ENCODE measurements around the gene PHLDA2.
A peak's percentile ranks its signal among the peaks of the same experiment; 100 is the strongest.

PHLDA2 gene

DNA sequence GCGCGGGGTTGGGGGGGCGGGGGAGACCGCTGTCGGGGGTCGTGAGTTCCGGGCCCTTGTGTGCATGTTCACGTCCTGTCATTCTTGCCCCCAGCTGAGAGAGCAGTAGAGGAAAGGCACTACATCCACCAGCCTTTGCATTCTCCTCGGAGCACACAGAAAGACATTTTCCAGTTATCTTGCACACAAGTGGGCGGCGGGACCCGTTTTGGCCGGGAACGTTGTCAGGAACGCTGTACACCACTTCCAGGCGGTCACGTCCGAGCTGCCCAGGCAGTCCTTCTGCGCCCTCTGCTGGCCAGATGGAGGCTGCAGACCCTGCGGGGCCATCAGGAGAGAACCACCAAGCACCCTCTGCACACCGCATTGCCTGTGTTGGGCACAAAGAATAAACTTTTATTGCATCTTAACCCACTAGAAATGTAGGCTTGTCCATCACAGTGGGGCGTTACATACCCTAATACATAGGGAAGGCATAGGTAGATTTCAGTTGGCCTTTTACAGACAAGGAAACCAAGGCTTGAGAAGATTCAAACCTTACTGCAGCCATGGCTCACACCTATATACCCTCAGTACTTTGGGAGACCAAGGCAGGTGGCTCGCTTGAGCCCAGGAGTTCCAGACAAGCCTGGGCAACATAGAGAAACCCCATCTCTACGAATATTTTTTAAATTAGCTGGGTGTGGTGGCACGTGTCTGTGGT, 40.8 kb downstream of the PHLDA2 start (continued):
- TF ChIP-seq, protein P1, sequence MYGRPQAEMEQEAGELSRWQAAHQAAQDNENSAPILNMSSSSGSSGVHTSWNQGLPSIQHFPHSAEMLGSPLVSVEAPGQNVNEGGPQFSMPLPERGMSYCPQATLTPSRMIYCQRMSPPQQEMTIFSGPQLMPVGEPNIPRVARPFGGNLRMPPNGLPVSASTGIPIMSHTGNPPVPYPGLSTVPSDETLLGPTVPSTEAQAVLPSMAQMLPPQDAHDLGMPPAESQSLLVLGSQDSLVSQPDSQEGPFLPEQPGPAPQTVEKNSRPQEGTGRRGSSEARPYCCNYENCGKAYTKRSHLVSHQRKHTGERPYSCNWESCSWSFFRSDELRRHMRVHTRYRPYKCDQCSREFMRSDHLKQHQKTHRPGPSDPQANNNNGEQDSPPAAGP (tag by site-specific recombination; IDR thresholded peaks at IDR 0.05): peak; percentile 23; the same call in 1 of the 2 replicates
- no peak for TF ChIP-seq ZXDB (tag by site-specific recombination; IDR thresholded peaks at IDR 0.05)
- TF ChIP-seq FEZF1 (tag by site-specific recombination; IDR thresholded peaks at IDR 0.05): 0 out of 2 replicates have a peak, but pooled peaks have one; percentile 17
- no peak for TF ChIP-seq KLF16 (tag by site-specific recombination; IDR thresholded peaks at IDR 0.05)
- TF ChIP-seq ZNF114 (tag by site-specific recombination; IDR thresholded peaks at IDR 0.05): no peak
- TF ChIP-seq SCRT1 (tag by site-specific recombination; IDR thresholded peaks at IDR 0.05; ENCODE audit: borderline replicate concordance): no peak
- TF ChIP-seq, protein P2, sequence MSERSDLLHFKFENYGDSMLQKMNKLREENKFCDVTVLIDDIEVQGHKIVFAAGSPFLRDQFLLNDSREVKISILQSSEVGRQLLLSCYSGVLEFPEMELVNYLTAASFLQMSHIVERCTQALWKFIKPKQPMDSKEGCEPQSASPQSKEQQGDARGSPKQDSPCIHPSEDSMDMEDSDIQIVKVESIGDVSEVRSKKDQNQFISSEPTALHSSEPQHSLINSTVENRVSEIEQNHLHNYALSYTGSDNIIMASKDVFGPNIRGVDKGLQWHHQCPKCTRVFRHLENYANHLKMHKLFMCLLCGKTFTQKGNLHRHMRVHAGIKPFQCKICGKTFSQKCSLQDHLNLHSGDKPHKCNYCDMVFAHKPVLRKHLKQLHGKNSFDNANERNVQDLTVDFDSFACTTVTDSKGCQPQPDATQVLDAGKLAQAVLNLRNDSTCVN (tag by site-specific recombination; optimal IDR thresholded peaks at IDR 0.05): peak; percentile 45
- TF ChIP-seq ZNF76 (tag by site-specific recombination; IDR thresholded peaks at IDR 0.05; ENCODE audit: borderline replicate concordance, low read depth): no peak
- TF ChIP-seq ZNF600 (tag by site-specific recombination; IDR thresholded peaks at IDR 0.05): peak; percentile 72
- TF ChIP-seq ZNF2 (tag by site-specific recombination; IDR thresholded peaks at IDR 0.05): peak; percentile 65; the same call in 1 of the 2 replicates
- TF ChIP-seq, protein P3, sequence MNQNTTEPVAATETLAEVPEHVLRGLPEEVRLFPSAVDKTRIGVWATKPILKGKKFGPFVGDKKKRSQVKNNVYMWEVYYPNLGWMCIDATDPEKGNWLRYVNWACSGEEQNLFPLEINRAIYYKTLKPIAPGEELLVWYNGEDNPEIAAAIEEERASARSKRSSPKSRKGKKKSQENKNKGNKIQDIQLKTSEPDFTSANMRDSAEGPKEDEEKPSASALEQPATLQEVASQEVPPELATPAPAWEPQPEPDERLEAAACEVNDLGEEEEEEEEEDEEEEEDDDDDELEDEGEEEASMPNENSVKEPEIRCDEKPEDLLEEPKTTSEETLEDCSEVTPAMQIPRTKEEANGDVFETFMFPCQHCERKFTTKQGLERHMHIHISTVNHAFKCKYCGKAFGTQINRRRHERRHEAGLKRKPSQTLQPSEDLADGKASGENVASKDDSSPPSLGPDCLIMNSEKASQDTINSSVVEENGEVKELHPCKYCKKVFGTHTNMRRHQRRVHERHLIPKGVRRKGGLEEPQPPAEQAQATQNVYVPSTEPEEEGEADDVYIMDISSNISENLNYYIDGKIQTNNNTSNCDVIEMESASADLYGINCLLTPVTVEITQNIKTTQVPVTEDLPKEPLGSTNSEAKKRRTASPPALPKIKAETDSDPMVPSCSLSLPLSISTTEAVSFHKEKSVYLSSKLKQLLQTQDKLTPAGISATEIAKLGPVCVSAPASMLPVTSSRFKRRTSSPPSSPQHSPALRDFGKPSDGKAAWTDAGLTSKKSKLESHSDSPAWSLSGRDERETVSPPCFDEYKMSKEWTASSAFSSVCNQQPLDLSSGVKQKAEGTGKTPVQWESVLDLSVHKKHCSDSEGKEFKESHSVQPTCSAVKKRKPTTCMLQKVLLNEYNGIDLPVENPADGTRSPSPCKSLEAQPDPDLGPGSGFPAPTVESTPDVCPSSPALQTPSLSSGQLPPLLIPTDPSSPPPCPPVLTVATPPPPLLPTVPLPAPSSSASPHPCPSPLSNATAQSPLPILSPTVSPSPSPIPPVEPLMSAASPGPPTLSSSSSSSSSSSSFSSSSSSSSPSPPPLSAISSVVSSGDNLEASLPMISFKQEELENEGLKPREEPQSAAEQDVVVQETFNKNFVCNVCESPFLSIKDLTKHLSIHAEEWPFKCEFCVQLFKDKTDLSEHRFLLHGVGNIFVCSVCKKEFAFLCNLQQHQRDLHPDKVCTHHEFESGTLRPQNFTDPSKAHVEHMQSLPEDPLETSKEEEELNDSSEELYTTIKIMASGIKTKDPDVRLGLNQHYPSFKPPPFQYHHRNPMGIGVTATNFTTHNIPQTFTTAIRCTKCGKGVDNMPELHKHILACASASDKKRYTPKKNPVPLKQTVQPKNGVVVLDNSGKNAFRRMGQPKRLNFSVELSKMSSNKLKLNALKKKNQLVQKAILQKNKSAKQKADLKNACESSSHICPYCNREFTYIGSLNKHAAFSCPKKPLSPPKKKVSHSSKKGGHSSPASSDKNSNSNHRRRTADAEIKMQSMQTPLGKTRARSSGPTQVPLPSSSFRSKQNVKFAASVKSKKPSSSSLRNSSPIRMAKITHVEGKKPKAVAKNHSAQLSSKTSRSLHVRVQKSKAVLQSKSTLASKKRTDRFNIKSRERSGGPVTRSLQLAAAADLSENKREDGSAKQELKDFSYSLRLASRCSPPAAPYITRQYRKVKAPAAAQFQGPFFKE (tag by site-specific recombination; IDR thresholded peaks at IDR 0.05; ENCODE audit: borderline replicate concordance): no peak
- TF ChIP-seq, protein P4, sequence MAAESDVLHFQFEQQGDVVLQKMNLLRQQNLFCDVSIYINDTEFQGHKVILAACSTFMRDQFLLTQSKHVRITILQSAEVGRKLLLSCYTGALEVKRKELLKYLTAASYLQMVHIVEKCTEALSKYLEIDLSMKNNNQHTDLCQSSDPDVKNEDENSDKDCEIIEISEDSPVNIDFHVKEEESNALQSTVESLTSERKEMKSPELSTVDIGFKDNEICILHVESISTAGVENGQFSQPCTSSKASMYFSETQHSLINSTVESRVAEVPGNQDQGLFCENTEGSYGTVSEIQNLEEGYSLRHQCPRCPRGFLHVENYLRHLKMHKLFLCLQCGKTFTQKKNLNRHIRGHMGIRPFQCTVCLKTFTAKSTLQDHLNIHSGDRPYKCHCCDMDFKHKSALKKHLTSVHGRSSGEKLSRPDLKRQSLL (tag by site-specific recombination; IDR thresholded peaks at IDR 0.05): no peak
- peak; percentile 74 for TF ChIP-seq IKZF3 (tag by site-specific recombination; IDR thresholded peaks at IDR 0.05)
- peak; percentile 87 for TF ChIP-seq ZNF654 (tag by site-specific recombination; IDR thresholded peaks at IDR 0.05; ENCODE audit: low read depth)
- no peak for TF ChIP-seq ZNF248 (tag by site-specific recombination; IDR thresholded peaks at IDR 0.05)
- TF ChIP-seq, protein P5, sequence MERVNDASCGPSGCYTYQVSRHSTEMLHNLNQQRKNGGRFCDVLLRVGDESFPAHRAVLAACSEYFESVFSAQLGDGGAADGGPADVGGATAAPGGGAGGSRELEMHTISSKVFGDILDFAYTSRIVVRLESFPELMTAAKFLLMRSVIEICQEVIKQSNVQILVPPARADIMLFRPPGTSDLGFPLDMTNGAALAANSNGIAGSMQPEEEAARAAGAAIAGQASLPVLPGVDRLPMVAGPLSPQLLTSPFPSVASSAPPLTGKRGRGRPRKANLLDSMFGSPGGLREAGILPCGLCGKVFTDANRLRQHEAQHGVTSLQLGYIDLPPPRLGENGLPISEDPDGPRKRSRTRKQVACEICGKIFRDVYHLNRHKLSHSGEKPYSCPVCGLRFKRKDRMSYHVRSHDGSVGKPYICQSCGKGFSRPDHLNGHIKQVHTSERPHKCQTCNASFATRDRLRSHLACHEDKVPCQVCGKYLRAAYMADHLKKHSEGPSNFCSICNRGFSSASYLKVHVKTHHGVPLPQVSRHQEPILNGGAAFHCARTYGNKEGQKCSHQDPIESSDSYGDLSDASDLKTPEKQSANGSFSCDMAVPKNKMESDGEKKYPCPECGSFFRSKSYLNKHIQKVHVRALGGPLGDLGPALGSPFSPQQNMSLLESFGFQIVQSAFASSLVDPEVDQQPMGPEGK (tag by site-specific recombination; IDR thresholded peaks at IDR 0.05): no peak
- TF ChIP-seq, protein P6, sequence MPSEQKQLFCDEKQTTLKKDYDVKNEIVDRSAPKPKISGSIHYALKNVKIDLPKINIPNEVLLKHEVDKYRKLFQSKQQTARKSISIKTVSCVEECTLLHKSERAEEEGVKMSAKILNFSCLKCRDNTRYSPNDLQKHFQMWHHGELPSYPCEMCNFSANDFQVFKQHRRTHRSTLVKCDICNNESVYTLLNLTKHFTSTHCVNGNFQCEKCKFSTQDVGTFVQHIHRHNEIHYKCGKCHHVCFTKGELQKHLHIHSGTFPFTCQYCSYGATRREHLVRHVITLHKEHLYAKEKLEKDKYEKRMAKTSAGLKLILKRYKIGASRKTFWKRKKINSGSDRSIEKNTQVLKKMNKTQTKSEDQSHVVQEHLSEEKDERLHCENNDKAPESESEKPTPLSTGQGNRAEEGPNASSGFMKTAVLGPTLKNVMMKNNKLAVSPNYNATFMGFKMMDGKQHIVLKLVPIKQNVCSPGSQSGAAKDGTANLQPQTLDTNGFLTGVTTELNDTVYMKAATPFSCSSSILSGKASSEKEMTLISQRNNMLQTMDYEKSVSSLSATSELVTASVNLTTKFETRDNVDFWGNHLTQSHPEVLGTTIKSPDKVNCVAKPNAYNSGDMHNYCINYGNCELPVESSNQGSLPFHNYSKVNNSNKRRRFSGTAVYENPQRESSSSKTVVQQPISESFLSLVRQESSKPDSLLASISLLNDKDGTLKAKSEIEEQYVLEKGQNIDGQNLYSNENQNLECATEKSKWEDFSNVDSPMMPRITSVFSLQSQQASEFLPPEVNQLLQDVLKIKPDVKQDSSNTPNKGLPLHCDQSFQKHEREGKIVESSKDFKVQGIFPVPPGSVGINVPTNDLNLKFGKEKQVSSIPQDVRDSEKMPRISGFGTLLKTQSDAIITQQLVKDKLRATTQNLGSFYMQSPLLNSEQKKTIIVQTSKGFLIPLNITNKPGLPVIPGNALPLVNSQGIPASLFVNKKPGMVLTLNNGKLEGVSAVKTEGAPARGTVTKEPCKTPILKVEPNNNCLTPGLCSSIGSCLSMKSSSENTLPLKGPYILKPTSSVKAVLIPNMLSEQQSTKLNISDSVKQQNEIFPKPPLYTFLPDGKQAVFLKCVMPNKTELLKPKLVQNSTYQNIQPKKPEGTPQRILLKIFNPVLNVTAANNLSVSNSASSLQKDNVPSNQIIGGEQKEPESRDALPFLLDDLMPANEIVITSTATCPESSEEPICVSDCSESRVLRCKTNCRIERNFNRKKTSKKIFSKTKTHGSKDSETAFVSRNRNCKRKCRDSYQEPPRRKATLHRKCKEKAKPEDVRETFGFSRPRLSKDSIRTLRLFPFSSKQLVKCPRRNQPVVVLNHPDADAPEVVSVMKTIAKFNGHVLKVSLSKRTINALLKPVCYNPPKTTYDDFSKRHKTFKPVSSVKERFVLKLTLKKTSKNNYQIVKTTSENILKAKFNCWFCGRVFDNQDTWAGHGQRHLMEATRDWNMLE (tag by site-specific recombination; conservative IDR thresholded peaks at IDR 0.05; ENCODE audit: low read depth): no peak
- no peak for TF ChIP-seq ZNF140 (tag by site-specific recombination; IDR thresholded peaks at IDR 0.05)
- TF ChIP-seq KLF8 (tag by site-specific recombination; IDR thresholded peaks at IDR 0.05): 0 out of 2 replicates have a peak, but pooled peaks have one; percentile 25
